Measurements from ENCODE around the gene CHGA.

Gene CHGA

DNA sequence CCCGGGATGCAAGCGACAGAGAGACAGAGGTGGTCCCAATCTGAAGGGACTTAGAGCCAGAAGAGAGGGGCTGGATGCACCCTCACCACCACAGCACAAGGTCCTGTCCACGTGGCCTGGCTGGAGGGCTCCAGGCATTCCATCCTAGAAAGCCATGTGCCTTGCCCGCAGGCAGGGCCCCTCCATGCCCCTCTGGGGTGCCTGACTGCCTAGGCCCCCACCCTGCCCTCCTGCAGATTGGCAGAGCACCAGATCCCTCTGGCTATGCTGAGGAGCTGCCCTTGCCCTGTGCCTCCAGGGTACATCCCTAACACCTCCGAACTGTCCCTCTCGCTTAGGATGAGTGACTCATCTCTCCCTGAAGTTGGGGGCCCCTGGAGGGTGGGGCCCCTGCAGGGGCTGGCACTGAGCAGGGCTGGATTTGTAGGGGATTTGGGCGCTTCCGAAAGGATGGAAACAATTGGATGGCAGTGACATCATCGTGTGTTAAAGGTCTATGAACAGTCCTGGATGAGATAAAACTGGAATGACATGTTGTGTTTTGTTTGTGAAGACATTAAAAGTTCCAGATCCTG is 50.9 kb downstream of the CHGA start:
- H3K36me3 ChIP-seq (ENCODE audit: control insufficient read depth, insufficient read depth, low read length), result no peaks in the 10 kb centered on the region
- H3K27ac ChIP-seq, result no peak overlapping the region
- no peaks in the 10 kb centered on the region for H3K27me3 ChIP-seq (ENCODE audit: control insufficient read depth, insufficient read depth, low read length)
- H3K4me1 ChIP-seq, result peaks cover 3% of the 10 kb centered on the region
- no peak overlapping the region for H2AFZ ChIP-seq
- no peak overlapping the region for H3K4me2 ChIP-seq (ENCODE audit: low read length)
- TF ChIP-seq, protein P1, sequence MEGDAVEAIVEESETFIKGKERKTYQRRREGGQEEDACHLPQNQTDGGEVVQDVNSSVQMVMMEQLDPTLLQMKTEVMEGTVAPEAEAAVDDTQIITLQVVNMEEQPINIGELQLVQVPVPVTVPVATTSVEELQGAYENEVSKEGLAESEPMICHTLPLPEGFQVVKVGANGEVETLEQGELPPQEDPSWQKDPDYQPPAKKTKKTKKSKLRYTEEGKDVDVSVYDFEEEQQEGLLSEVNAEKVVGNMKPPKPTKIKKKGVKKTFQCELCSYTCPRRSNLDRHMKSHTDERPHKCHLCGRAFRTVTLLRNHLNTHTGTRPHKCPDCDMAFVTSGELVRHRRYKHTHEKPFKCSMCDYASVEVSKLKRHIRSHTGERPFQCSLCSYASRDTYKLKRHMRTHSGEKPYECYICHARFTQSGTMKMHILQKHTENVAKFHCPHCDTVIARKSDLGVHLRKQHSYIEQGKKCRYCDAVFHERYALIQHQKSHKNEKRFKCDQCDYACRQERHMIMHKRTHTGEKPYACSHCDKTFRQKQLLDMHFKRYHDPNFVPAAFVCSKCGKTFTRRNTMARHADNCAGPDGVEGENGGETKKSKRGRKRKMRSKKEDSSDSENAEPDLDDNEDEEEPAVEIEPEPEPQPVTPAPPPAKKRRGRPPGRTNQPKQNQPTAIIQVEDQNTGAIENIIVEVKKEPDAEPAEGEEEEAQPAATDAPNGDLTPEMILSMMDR (IDR thresholded peaks at IDR 0.05), result no peak
- no peak overlapping the region for H3K4me3 ChIP-seq (ENCODE audit: low read depth, low read length)
- H3K79me2 ChIP-seq, result peaks cover 8% of the 10 kb centered on the region
- no peak overlapping the region for H3K9ac ChIP-seq
- no peaks in the 10 kb centered on the region for H3K9me3 ChIP-seq (ENCODE audit: control insufficient read depth, low read length)

DNA sequence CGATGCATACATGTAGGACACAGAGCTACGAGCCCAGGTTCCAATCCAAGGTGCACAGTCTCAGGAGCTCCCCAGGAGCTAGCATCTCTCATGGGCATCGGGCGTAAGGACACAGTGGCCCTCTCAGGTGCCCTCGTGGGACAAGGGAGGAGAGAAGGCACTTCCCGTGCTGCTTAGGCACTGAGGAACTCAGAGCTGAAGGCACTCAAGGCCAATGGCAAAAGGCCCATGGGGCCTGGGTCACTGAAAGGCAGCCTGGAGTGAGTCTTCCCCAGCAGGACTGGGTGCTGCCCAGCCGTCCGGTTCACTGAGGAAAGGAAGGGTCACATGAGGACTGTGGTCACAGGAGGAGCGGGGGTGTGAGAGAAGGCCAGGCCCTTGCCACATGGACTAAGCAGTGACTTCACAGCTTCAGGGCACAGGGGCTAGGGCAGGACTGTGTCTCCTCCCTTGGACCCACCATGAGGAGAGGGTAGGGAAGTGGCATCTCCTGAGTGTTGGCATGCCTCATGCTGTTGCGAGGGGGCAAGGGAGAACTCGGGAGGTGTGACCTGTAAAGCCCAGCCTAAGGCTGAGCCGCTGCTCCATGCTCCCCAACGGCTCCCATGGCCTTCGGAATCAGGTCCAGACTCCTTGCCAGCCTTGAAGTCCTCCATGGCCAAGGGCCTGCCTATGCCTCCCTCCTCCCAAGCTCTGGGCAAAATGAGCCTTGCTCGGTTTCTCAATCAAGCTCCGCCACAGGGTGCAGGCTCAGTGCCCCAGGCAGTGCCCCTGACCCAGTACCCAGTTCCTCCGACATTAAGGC is 51.8 kb downstream of the CHGA start:
- Histone ChIP-seq H3K79me2 (peaks cover 4% of the 10 kb centered on the region), H3K4me1 (peaks cover 3% of the 10 kb centered on the region), H3K27me3 (ENCODE audit: control insufficient read depth, insufficient read depth, low read length) (no peaks in the 10 kb centered on the region), H3K27ac (no peak overlapping the region), H3K4me2 (ENCODE audit: low read length) (no peak overlapping the region), H3K36me3 (ENCODE audit: control insufficient read depth, insufficient read depth, low read length) (no peaks in the 10 kb centered on the region), H2AFZ (no peak overlapping the region), H3K9me3 (ENCODE audit: control insufficient read depth, low read length) (no peaks in the 10 kb centered on the region), H3K4me3 (ENCODE audit: low read depth, low read length) (no peak overlapping the region), H3K9ac (no peak overlapping the region)
- TF ChIP-seq, protein P1 (IDR thresholded peaks at IDR 0.05), result no peak

DNA sequence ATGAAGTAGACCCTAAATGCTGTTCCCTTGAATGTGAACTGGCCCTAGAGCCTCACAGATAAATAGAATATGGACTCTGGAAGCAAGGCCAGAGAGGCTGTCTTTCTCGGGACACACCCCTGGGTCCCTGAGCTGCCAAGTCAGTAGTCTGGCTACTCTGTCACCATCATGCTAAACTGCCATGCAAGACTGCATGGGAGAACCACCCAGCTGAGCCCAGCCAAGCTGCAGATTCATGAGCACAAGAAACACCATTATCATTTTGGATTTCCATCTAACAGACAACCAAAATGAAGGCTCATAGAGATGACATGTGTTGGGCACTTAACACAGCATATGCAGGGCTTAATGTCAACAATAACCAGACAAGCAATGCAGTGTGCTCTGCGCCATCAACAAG is 53.3 kb downstream of the CHGA start:
- H3K36me3 ChIP-seq (ENCODE audit: control insufficient read depth, insufficient read depth, low read length), result no peaks in the 10 kb centered on the region
- no peak overlapping the region for H3K4me3 ChIP-seq (ENCODE audit: low read depth, low read length)
- H3K79me2 ChIP-seq, result peaks cover 3% of the 10 kb centered on the region
- no peaks in the 10 kb centered on the region for H3K9me3 ChIP-seq (ENCODE audit: control insufficient read depth, low read length)
- H3K4me2 ChIP-seq (ENCODE audit: low read length), result no peak overlapping the region
- H3K27me3 ChIP-seq (ENCODE audit: control insufficient read depth, insufficient read depth, low read length), result no peaks in the 10 kb centered on the region
- H2AFZ ChIP-seq, result no peak overlapping the region
- H3K4me1 ChIP-seq, result no peaks in the 10 kb centered on the region
- no peak overlapping the region for H3K9ac ChIP-seq
- TF ChIP-seq, protein P1 (IDR thresholded peaks at IDR 0.05), result no peak
- no peak overlapping the region for H3K27ac ChIP-seq

DNA sequence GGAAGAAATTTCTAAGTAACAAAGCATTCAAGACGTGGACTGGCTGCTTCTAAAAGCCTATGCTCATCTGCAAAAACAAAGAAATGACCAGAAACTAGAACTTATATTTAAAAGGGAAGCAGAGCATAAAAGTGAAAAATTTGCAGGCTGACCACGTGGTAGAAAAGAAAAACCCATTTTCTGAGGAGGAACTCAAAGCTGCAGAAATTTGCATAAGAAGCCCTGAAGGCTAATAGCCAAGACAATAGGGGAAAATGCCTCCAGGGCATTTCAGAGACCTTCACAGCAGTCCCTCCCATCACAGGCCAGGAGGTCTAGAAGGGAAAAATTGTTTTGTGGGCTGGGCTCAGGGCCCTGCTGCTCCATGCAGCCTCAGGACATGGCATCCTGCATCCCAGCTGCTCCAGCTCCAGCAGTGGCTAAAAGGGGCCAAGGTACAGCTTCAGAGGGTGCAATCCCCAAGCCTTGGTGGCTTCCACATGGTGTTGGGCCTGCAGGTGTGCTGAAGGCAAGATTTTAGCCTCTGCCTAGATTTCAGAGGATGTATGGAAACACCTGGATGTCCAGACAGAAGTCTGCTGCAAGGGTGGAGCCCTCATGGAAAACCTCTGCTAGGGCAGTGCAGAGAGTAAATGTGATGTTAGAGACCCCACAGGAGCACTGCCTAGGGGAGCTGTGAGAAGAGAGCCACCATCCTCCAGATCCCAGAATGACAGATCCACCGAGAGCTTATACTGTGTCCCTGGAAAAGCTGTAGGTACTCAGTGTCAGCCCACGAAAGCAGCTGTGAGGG is 55.5 kb downstream of the CHGA start:
- Histone ChIP-seq H3K27ac (no peak overlapping the region), H2AFZ (no peak overlapping the region), H3K27me3 (ENCODE audit: control insufficient read depth, insufficient read depth, low read length) (no peaks in the 10 kb centered on the region), H3K4me1 (no peaks in the 10 kb centered on the region), H3K4me3 (ENCODE audit: low read depth, low read length) (no peak overlapping the region), H3K36me3 (ENCODE audit: control insufficient read depth, insufficient read depth, low read length) (no peaks in the 10 kb centered on the region), H3K79me2 (no peaks in the 10 kb centered on the region), H3K4me2 (ENCODE audit: low read length) (no peak overlapping the region), H3K9ac (no peak overlapping the region), H3K9me3 (ENCODE audit: control insufficient read depth, low read length) (no peaks in the 10 kb centered on the region)
- TF ChIP-seq, protein P1 (IDR thresholded peaks at IDR 0.05), result no peak

All from parathyroid adenoma (tissue), 2 donors.